Cardiac muscle cell (in vitro differentiated cells and primary cell): ENCODE data around the gene UBE4B. TPM values are rescaled to one million over a fixed set of nuclear protein-coding genes. Genes with fewer than 3 reads are reported as not detected.

ENCODE experiments used
- DNase-seq, 2 donors: peaks; one replicate each; pipeline versions ENCODE4 v3.0.0 to v3.0.0-alpha.2; 2010 to 2017; ENCODE audit warnings: low read depth in 1 of 2, low spot score in 1 of 2
- H3K27ac ChIP-seq: fragments of 200-600 bp; sonication (generic); 2 replicates; pipeline ENCODE4 v1.5.1; 2016
- H3K27me3 ChIP-seq: fragments of 200-600 bp; sonication (generic); 2 replicates; pipeline ENCODE4 v1.6.0; 2016; ENCODE audit warnings: control low read depth
- H3K36me3 ChIP-seq: fragments of 200-600 bp; sonication (generic); 2 replicates; pipeline ENCODE4 v1.5.1; 2016; ENCODE audit warnings: control low read depth
- H3K4me1 ChIP-seq: fragments of 200-600 bp; sonication (generic); 2 replicates; pipeline ENCODE4 v1.8.1; 2017; ENCODE audit warnings: low read depth, mild to moderate bottlenecking, mixed run types
- H3K4me3 ChIP-seq: fragments of 200-600 bp; sonication (generic); 2 replicates; pipeline ENCODE4 v1.5.1; 2016; ENCODE audit warnings: mild to moderate bottlenecking
- H3K9me3 ChIP-seq: fragments of 200-600 bp; sonication (generic); 2 replicates; pipeline ENCODE4 v1.5.1; 2017; ENCODE audit warnings: low read depth, mild to moderate bottlenecking, control low read depth
- CTCF ChIP-seq: IDR thresholded peaks from 2 replicates; pipeline ENCODE4 v1.5.1; 2012; ENCODE audit warnings: low read depth, mild to moderate bottlenecking, low read length
- polyA plus RNA-seq: library from polyadenylated mRNA; unstranded; fragments of >200 nt; fragmentation: Nextera tagmentation; extraction: Ambion mirVana; gene quantifications from 2 replicates; pipeline ENCODE4 v1.2.1, GENCODE V29; 2016
- total RNA-seq: library from RNA; depleted of rRNA; stranded (reverse); fragments of >200 nt; gene quantifications from 2 replicates; pipeline ENCODE4 v1.2.3, GENCODE V29; 2016

The UBE4B gene
- total and polyA plus RNA-seq, 2 experiments from 2014 or later, result 34.1 to 72.0 TPM

GRCh38 chr1:10209905-10210810, 177.4 kb downstream of the UBE4B start, which contains the start of gene KIF1B:
TSS of gene KIF1B (plus strand) at chr1:10210570. CDS start at chr1:10232329, 21,759 bp downstream.
- Histone ChIP-seq H3K36me3 (no peaks in the 10 kb centered on the region), H3K27me3 (no peaks in the 10 kb centered on the region), H3K4me3 (peak within 1 kb of the TSS; percentile 92), H3K27ac (peak within 1 kb of the TSS; percentile 93), H3K4me1 (peaks cover 19% of the 10 kb centered on the region), H3K9me3 (no peaks in the 10 kb centered on the region)
- peak; percentile 94 for TF ChIP-seq CTCF
- DNase-seq, result peak; percentile 98 to 99

- H3K36me3 ChIP-seq, result no peaks in the 10 kb centered on the region
- H3K4me3 ChIP-seq, result peak overlapping the region; percentile 92
- H3K27me3 ChIP-seq, result no peaks in the 10 kb centered on the region
- peaks cover 19% of the 10 kb centered on the region for H3K4me1 ChIP-seq
- peak; percentile 75 to 96 for DNase-seq
- no peaks in the 10 kb centered on the region for H3K9me3 ChIP-seq
- peak overlapping the region; percentile 93 for H3K27ac ChIP-seq
- TF ChIP-seq CTCF, result no peak
Observed at GRCh38 chr1:10210841-10211804, 178.4 kb downstream of the UBE4B start.

GRCh38 chr1:10211805-10212410, 179.2 kb downstream of the UBE4B start:
- H3K27ac ChIP-seq, result peak overlapping the region; percentile 93
- H3K9me3 ChIP-seq, result no peaks in the 10 kb centered on the region
- no peaks in the 10 kb centered on the region for H3K36me3 ChIP-seq
- DNase-seq, result peak in 1 of 2 donors; percentile 43
- H3K4me3 ChIP-seq, result peak overlapping the region; percentile 92
- no peak for TF ChIP-seq CTCF
- H3K27me3 ChIP-seq, result no peaks in the 10 kb centered on the region
- peaks cover 19% of the 10 kb centered on the region for H3K4me1 ChIP-seq

- no peak for TF ChIP-seq CTCF
- peak overlapping the region; percentile 92 for H3K4me3 ChIP-seq
- no peak for DNase-seq
- peak overlapping the region; percentile 93 for H3K27ac ChIP-seq
- H3K4me1 ChIP-seq, result peaks cover 19% of the 10 kb centered on the region
- H3K9me3 ChIP-seq, result no peaks in the 10 kb centered on the region
- H3K27me3 ChIP-seq, result no peaks in the 10 kb centered on the region
- no peaks in the 10 kb centered on the region for H3K36me3 ChIP-seq
Observed at GRCh38 chr1:10212476-10212875, 179.7 kb downstream of the UBE4B start.

- no peak for DNase-seq
- Histone ChIP-seq H3K4me1 (peaks cover 19% of the 10 kb centered on the region), H3K9me3 (no peaks in the 10 kb centered on the region), H3K36me3 (no peaks in the 10 kb centered on the region), H3K27me3 (no peaks in the 10 kb centered on the region), H3K27ac (peak overlapping the region; percentile 74), H3K4me3 (no peak overlapping the region)
- no peak for TF ChIP-seq CTCF
Observed at GRCh38 chr1:10213186-10213705, 180.5 kb downstream of the UBE4B start.
